ENCODE measurements around the gene PCYT1A. TPM values are rescaled to one million over a fixed set of nuclear protein-coding genes. Genes with fewer than 3 reads are reported as not detected.

PCYT1A gene
- total and polyA plus RNA-seq, 2 of the 13 experiments (the other 11 are each of a cell fraction or from before 2014, with no cell fraction given): 26.4 to 45.3 TPM

DNA sequence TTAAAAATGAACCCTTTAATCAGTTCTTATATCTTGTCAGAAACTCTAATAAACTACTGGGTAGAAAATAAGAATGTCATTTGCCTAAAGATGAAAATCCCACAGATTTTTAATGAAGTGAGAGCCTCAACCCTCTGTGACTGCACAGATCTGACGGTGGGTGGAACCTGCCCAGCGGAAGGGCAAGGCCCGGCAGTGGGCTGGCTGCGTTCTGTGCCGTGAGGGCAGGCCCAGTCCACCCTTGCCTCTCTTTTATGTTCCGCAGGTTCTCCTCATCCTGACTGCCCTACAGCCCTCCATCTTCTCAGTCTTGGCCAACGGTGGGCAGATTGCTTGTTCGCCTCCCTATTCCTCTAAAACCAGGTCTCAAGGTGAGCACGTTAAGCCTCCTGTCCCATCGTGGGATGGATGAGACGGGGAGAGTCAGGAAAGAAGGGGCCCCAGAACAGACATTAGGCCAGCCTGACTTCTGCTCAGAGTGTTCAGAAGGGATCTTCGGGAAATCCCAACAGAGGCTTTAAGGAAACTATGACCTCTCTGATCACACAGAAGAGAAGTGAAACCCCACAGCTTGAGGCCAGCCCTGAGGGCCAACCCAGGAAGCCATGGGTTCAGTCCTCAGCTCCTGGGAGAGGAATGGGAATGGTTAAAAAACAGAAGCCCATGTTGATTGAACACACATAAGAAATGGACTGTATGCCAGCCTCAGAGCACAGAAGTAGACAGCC lies 55.2 kb downstream of the PCYT1A start:
- Histone ChIP-seq H3K79me2 (ENCODE audit: insufficient read depth, low read length) (no peaks in the 10 kb centered on the region), H3K27ac (ENCODE audit: extremely low read length, insufficient read depth, low read length) (no peak overlapping the region), H2AFZ (ENCODE audit: low read length) (no peak overlapping the region), H3K4me2 (ENCODE audit: low read depth, low read length) (no peak overlapping the region), H3K4me1 (ENCODE audit: insufficient read depth, low read length) (peaks cover 15% of the 10 kb centered on the region), H3K4me3 (replicated peaks in 1 of 3; ENCODE audit: insufficient read depth in 1 of 3, low read depth in 2 of 3, low read length in 3 of 3) (no peak overlapping the region), H3K27me3 (ENCODE audit: control insufficient read depth in 1 of 2, insufficient read depth in 2 of 2, low read length in 2 of 2) (no peaks in the 10 kb centered on the region), H3K9ac (ENCODE audit: insufficient read depth, low read depth, low read length) (no peak overlapping the region), H3K36me3 (replicated peaks in 1 of 2; ENCODE audit: control insufficient read depth in 1 of 2, insufficient read depth in 2 of 2, low read length in 2 of 2) (peaks cover 0 to 4% of the 10 kb centered on the region in 2 experiments; a peak in 4 of 5 replicates), H3K9me3 (ENCODE audit: low read length) (no peaks in the 10 kb centered on the region), H4K20me1 (ENCODE audit: insufficient read depth, low read length) (no peaks in the 10 kb centered on the region)
- WGBS (ENCODE audit: low lambda C conversion rate): 98% methylated on average over 12 of the region's 12 CpGs
- ATAC-seq (no peak), DNase-seq (ENCODE audit: low spot score) (no peak), FAIRE-seq (no peak)
- TF ChIP-seq POLR2A (IDR thresholded peaks at IDR 0.05; ENCODE audit: insufficient read depth in 1 of 2, low read depth in 2 of 2, low read length in 2 of 2) (peak in 1 of 2 experiments; percentile 21; a peak in 1 of 4 replicates), E2F2 (CRISPR knock-in tag; IDR thresholded peaks at IDR 0.05; ENCODE audit: borderline replicate concordance) (no peak)
- ChIA-PET CTCF (ENCODE audit: low intra/inter-chr PET ratio, low total read pairs) (no interaction called here), POLR2A (no interaction called here)
- no TSS peak for BruUV-seq (replicated peaks)
- intact Hi-C loops (cut with micrococcal nuclease; ENCODE audit: unreplicated experiment): no loop called here
- in situ Hi-C loops (cut with HindIII; ENCODE audit: extremely low pct_ligation_motif_present, low pct_unique_long_range_greater_than_20kb): no loop called here

DNA sequence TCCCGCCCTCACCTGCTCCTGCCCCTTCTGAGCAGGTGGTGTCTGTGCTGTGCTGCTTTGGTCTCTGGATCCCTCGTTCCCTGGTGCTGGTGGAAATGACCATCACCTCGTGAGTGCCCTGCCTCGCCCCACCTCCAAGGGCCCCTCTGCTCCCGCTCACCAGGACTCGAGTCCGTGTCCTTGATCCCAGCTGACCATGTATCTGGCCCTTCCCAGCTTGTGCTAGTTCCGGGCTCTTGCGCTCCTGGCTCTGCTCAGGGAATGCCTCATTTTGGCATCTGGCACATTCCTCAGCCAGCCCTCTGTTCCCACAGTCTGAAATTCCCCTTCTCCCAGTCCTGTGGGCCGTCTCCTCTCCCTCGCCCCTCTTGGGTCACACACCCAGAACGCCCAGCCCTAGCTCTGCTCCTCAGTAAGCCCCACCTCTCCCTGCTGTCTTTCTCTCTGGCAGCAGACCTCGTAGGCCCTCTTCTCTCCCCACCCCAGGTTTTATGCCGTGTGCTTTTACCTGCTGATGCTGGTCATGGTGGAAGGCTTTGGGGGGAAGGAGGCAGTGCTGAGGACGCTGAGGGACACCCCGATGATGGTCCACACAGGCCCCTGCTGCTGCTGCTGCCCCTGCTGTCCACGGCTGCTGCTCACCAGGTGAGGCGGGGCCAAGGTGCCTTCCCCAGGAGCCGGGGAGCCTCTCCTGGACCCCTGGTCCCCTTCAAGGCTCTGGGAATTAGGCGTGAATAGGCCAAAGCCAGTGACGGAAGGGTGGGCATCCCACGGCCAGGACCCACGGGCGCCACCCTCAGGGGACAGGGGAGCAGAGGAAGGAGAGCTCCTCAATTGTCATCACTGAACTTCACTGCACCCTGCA lies 59.7 kb downstream of the PCYT1A start:
- Histone ChIP-seq H2AFZ (ENCODE audit: low read length) (no peak overlapping the region), H3K4me3 (replicated peaks in 1 of 3; ENCODE audit: insufficient read depth in 1 of 3, low read depth in 2 of 3, low read length in 3 of 3) (peak overlapping the region in 1 of 3 experiments; percentile 35; a peak in 1 of 6 replicates), H3K9me3 (ENCODE audit: low read length) (no peaks in the 10 kb centered on the region), H4K20me1 (ENCODE audit: insufficient read depth, low read length) (no peaks in the 10 kb centered on the region), H3K4me2 (ENCODE audit: low read depth, low read length) (peak overlapping the region; percentile 52), H3K27me3 (ENCODE audit: control insufficient read depth in 1 of 2, insufficient read depth in 2 of 2, low read length in 2 of 2) (no peaks in the 10 kb centered on the region), H3K36me3 (replicated peaks in 1 of 2; ENCODE audit: control insufficient read depth in 1 of 2, insufficient read depth in 2 of 2, low read length in 2 of 2) (no peaks in the 10 kb centered on the region; a peak in 1 of 5 replicates), H3K27ac (ENCODE audit: extremely low read length, insufficient read depth, low read length) (peak overlapping the region; percentile 47), H3K4me1 (ENCODE audit: insufficient read depth, low read length) (peaks cover 40% of the 10 kb centered on the region), H3K9ac (ENCODE audit: insufficient read depth, low read depth, low read length) (no peak overlapping the region; the same call in 1 of the 2 replicates), H3K79me2 (ENCODE audit: insufficient read depth, low read length) (no peaks in the 10 kb centered on the region)
- intact Hi-C loops (cut with micrococcal nuclease; ENCODE audit: unreplicated experiment): no loop called here
- no TSS peak for BruUV-seq (replicated peaks)
- ChIA-PET CTCF (ENCODE audit: low intra/inter-chr PET ratio, low total read pairs) (no interaction called here), POLR2A (interaction anchor here (0.6 to 1.7 kb wide), 2 partner anchors 12 to 13 kb away, joined by 3 to 13 read pairs; partner anchors contain the start of gene SLC51A)
- FAIRE-seq (peak; percentile 62), ATAC-seq (peak; percentile 89), DNase-seq (ENCODE audit: low spot score) (peak; percentile 43)
- WGBS (ENCODE audit: low lambda C conversion rate): 38% methylated on average over 19 of the region's 24 CpGs
- in situ Hi-C loops (cut with HindIII; ENCODE audit: extremely low pct_ligation_motif_present, low pct_unique_long_range_greater_than_20kb): no loop called here
- TF ChIP-seq ARID5B (CRISPR knock-in tag; IDR thresholded peaks at IDR 0.05) (peak; percentile 74), MEIS2 (CRISPR knock-in tag; IDR thresholded peaks at IDR 0.05) (peak; percentile 60; the same call in 1 of the 2 replicates), ZNF280D (CRISPR knock-in tag; IDR thresholded peaks at IDR 0.05) (0 out of 2 replicates have a peak, but pooled peaks have one; percentile 39), HMG20A (CRISPR knock-in tag; IDR thresholded peaks at IDR 0.05; ENCODE audit: borderline replicate concordance) (peak; percentile 52; the same call in 1 of the 2 replicates)
